Measurements from ENCODE around the gene TP53.
A peak's percentile ranks its signal among the peaks of the same experiment; 100 is the strongest.
"Not testable (repeated sequence)": the region's sequence is repeated elsewhere in the genome, so short reads cannot be mapped to it uniquely, and the experiment has no call there.

Gene TP53

DNA sequence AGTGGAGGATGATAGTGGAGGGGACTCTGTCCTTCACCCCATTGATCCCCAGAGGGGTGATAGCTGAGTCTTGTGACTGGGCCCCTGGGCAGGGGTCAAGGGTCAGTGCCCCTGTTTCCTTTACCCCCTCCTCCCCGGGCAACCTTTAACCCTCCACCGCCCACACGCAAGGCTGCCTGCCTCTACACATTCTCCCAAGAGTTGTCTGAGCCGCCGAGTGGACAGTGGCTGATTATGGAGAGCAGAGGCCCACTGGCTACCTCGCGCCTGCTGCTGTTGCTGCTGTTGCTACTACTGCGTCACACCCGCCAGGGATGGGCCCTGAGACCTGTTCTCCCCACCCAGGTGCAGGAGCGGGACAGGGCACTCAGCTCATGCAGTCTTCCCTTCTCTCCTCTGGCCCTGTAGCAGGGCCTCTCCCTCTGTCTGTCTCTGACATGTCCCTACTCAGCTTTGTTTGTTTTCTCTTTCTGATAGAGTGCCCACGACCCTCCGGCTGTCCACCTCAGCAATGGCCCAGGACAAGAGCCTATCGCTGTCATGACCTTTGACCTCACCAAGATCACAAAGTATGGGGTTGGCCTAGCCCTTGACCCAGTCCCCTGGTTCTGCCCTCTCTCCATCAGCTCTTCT, 57.2 kb downstream of the TP53 start, which contains the start of gene SHBG:
SHBG (plus strand) TSS at position 197 of the 633 bp plus-strand sequence; CDS start at position 235, 38 bp downstream.
- no peak for DNase-seq

DNA sequence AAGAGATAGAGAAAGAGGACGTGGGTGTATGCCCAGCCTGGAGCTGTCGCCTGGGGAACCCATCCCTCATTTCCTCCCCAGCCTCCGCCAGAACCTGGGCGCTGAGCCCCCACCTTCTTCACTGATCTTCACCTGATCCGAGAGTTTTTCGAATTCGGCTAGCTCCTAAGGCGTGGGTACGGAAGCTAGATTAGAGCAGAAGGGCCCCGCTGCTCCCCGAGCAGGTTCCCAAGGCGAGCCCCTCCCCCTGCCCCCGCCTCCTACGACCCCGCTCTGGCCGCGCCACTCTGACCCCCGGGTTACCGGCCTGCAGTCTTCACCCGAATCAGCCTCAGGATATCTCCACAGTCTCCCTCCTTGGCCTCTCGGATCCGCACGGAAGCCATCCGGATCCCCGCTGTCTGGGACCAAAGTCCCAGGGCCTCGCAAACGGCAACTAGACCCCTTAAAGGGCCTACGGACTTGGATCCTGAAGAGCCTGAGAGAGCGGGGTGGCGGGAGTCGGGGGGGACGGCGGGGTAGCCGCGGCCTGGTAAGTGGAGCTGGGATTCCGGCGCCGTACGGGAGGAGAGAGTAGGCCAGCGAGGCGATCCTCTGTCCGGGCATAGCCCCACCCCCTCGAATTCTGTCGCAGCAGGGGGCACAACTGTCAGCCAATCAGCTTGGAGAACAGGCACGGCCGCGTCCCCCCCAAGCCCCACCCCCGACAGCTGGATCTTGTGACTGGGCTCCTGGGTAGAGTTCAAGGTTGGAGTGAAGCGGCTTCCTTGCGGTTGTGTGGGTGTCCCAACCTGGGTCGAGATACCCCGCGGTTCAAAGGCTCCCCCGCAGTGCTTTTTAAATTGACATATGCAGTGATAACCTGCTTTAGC, 59.8 kb downstream of the TP53 start, which contains the start of gene SAT2:
SAT2 (minus strand) TSS at position 572 of the 872 bp plus-strand sequence; CDS start at position 386, 186 bp downstream.
- peak in 1 of 2 experiments; percentile 70 for DNase-seq

DNA sequence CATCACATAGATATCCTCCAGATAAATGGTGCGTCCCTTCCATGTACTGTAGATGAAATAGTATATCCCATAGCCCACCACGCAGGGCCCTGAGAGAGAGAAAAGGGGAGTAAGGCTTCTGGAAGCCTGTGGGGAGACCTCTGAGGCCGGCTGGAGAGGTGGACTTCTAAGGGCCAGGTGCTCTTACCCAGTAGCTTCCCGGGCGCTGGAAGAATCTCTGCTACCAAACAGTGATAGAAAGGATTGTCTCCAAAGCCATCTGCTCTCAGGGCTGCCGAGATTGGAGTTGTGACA, 60.4 kb downstream of the TP53 start:
- peak in 1 of 2 experiments; percentile 32 for DNase-seq

DNA sequence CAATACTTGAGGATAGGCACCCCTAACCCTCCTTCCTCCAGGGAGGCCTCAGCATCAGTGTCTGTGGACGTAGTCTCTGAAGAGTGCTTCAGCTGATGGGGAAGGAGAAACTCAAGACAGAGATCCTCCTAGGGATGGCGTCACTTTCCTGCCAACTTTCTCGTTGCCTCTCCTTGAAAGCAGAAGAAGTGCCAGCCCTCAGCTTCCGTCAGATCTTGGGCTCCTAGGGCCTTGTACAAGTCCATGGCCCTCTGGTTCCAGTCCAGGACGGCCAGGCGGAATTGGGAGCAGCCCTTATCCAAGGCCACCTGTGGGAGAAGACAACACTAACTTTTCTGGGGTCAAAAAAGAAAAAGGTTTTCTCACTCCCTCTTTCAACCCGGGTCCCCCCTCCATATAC, 61.0 kb downstream of the TP53 start:
- DNase-seq: no peak

DNA sequence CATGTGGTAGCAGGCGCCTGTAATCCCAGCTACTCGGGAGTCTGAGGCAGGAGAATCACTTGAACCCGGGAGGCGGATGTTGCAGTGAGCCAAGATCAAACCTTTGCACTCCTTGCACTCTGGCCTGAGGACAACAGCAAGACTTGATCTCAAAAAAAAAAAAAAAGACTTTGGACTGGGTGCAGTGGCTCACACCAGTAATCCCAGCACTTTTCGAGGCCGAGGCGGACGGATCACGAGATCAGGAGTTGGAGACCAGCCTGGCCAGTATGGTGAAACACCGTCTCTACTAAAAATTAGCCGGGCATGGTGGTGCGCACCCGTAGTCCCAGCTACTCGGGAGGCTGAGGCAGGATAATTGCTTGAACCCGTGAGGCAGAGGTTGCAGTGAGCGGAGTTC, 61.5 kb downstream of the TP53 start:
- not testable (repeated sequence) for DNase-seq

DNA sequence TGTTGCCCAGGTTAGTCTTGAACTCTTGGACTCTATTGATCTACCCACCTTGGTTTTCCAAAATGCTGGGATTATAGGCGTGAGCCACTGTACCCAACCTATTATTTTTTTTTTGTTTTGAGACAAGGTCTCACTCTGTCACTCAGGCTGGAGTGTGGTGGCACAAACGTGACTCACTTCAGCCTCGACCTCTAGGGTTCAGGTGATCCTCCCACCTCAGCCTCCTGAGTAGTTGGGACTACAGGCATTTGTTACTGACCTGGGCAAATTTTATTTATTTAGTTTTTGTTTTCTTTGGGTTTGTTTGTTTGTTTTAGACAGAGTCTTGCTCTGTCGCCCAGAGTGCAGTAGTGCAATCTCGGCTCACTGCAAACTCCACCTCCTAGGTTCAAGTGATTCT, 63.6 kb downstream of the TP53 start:
- no peak for DNase-seq

DNA sequence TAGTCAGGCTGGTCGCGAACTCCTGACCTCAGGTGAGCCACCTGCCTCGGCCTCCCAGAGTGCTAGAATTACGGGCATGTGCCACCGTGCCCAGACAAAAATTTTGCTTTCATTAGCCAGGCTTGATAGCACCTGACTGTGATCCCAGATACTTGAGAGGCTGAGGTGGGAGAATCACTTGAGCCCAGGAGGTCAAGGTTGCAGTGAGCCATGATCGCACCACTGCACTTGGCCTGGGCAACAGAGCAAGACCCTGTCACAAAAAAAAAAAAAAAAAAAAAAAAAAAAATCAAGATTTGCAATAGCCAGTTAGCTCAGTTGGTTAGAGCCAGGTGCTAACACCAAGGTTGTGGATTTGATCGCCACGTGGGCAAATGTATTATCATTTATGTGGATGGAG, 66.5 kb downstream of the TP53 start:
- DNase-seq: no peak

DNA sequence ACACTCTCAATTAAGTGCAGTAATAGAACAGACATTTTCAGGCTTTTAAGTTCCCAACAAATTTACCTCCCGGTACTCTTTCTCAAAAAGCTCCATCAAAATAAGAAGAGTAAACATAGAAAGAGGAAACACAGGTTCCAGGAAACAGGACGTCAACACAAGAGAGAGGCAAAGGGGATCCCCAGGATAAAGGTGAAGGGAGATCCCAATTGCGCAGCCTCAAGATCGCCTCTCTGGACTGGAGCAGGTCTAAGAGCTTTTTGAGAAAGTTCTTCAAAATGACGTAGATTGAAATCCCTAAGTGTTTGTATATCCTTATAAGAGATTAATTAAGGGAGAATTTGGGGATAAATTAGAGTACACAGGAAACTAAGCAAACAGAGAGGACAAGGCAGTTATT, 68.7 kb downstream of the TP53 start:
- DNase-seq: no peak

Measured in cerebellar nuclear complex (tissue), 1 donor.